NCI-H1436 (cell line): ENCODE results near the gene MISP3.

Experiments
- DNase-seq: peaks from one replicate; lab custom pipeline; 2025; lab: John Stamatoyannopoulos, UW

MISP3 gene

GRCh38 chr19:14102756-14103155 is 30.2 kb downstream of the MISP3 start:
- no peak for DNase-seq

- no peak for DNase-seq
Measured at GRCh38 chr19:14103310-14103709, 30.7 kb downstream of the MISP3 start.

- no peak for DNase-seq
Measured at GRCh38 chr19:14105680-14106079, 33.1 kb downstream of the MISP3 start.

- no peak for DNase-seq
Measured at GRCh38 chr19:14106840-14107239, 34.3 kb downstream of the MISP3 start.

- DNase-seq = no peak
Measured at GRCh38 chr19:14107581-14108461, 35.2 kb downstream of the MISP3 start.

- DNase-seq = no peak
Measured at GRCh38 chr19:14110650-14111049, 38.1 kb downstream of the MISP3 start.

GRCh38 chr19:14111486-14111885 is 38.9 kb downstream of the MISP3 start:
- DNase-seq = no peak

GRCh38 chr19:14112051-14112808 is 39.6 kb downstream of the MISP3 start:
- no peak for DNase-seq

GRCh38 chr19:14112809-14113385 is 40.3 kb downstream of the MISP3 start:
- no peak for DNase-seq

- DNase-seq = no peak
Measured at GRCh38 chr19:14113762-14114414, 41.3 kb downstream of the MISP3 start.

GRCh38 chr19:14114439-14114838 is 41.9 kb downstream of the MISP3 start:
- DNase-seq = no peak

GRCh38 chr19:14114854-14115253 is 42.3 kb downstream of the MISP3 start:
- DNase-seq = no peak

- no peak for DNase-seq
Measured at GRCh38 chr19:14115756-14116155, 43.2 kb downstream of the MISP3 start.

GRCh38 chr19:14116525-14116917 is 43.9 kb downstream of the MISP3 start:
- no peak for DNase-seq

- no peak for DNase-seq
Measured at GRCh38 chr19:14116918-14117578, 44.5 kb downstream of the MISP3 start.

- peak; percentile 98 for DNase-seq
Measured at GRCh38 chr19:14117668-14118164, 45.1 kb downstream of the MISP3 start, which contains the start of gene PRKACA. Gene PRKACA, minus strand, starts transcription at chr19:14117762. Its CDS starts 215 bp downstream, at chr19:14117547.

GRCh38 chr19:14118165-14119051 is 45.8 kb downstream of the MISP3 start:
- DNase-seq = no peak

GRCh38 chr19:14119146-14119545 is 46.6 kb downstream of the MISP3 start:
- no peak for DNase-seq

- DNase-seq = no peak
Measured at GRCh38 chr19:14119644-14120496, 47.3 kb downstream of the MISP3 start.

GRCh38 chr19:14120497-14120780 is 47.9 kb downstream of the MISP3 start:
- DNase-seq = no peak
